ENCODE results near the gene FTO. TPM values are rescaled to one million over a fixed set of nuclear protein-coding genes. Genes with fewer than 3 reads are reported as not detected.
"Not testable (repeated sequence)": the region's sequence is repeated elsewhere in the genome, so short reads cannot be mapped to it uniquely, and the experiment has no call there.

FTO gene
- total RNA-seq, 2 donors from 2014 or later, result 47.5 to 50.4 TPM

- H3K4me3 ChIP-seq, result no peak overlapping the region
- no peaks in the 10 kb centered on the region for H3K36me3 ChIP-seq (replicated peaks in 1 of 2; ENCODE audit: insufficient read depth in 1 of 2, low read depth in 2 of 2)
- 83 to 92% methylated on average over 3 of the region's 3 CpGs for WGBS, 2 donors
- peaks cover 19% of the 10 kb centered on the region for H3K4me1 ChIP-seq
- no peaks in the 10 kb centered on the region for H3K27me3 ChIP-seq
- intact Hi-C loops (cut with DNase I), result no loop called here
- H3K27ac ChIP-seq, result no peak overlapping the region
- no peak for ATAC-seq
- TF ChIP-seq POLR2A (IDR thresholded peaks at IDR 0.05) (no peak), CTCF (IDR thresholded peaks at IDR 0.05) (no peak)
- DNase-seq, result no peak
- no peaks in the 10 kb centered on the region for H3K9me3 ChIP-seq
Observed at GRCh38 chr16:54180421-54181359, 476.7 kb downstream of the FTO start.

- H3K4me3 ChIP-seq; H3K4me1 ChIP-seq; H3K27ac ChIP-seq; DNase-seq; intact Hi-C loops (cut with DNase I); ATAC-seq; H3K9me3 ChIP-seq; H3K27me3 ChIP-seq; H3K36me3 ChIP-seq (replicated peaks in 1 of 2; ENCODE audit: insufficient read depth in 1 of 2, low read depth in 2 of 2): not testable (repeated sequence)
- 95 to 96% methylated on average over 10 of the region's 10 CpGs for WGBS, 2 donors
Observed at GRCh38 chr16:54181683-54182329, 477.9 kb downstream of the FTO start.

DNA sequence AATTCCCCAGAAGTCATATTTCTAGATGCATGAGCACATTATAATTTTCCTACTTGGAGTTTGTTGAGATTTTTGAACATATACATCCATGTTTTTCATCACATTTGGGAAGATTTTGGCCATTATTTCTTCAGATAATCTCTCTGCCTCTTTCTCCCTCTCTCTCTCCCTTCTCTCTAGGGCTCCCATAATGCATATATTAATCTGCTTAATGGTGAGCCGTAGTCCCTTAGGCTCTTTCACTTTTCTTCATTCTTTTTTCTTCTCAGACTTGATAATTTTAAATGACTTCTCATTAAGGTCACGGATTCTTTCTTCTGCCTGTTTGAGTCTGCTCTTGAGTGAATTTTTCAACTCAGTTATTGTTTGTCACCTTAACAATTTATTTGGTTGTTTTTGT, 481.1 kb downstream of the FTO start:
- intact Hi-C loops (cut with DNase I), result no loop called here
- TF ChIP-seq POLR2A (IDR thresholded peaks at IDR 0.05), result no peak
- H3K4me1 ChIP-seq, result no peaks in the 10 kb centered on the region
- H3K4me3 ChIP-seq, result no peak overlapping the region
- H3K27me3 ChIP-seq, result no peaks in the 10 kb centered on the region
- no peaks in the 10 kb centered on the region for H3K36me3 ChIP-seq (replicated peaks in 1 of 2; ENCODE audit: insufficient read depth in 1 of 2, low read depth in 2 of 2)
- H3K9me3 ChIP-seq, result no peaks in the 10 kb centered on the region
- 94% methylated on average over 2 of the region's 2 CpGs for WGBS, 2 donors
- ATAC-seq (no peak), DNase-seq (no peak)
- H3K27ac ChIP-seq, result no peak overlapping the region

DNA sequence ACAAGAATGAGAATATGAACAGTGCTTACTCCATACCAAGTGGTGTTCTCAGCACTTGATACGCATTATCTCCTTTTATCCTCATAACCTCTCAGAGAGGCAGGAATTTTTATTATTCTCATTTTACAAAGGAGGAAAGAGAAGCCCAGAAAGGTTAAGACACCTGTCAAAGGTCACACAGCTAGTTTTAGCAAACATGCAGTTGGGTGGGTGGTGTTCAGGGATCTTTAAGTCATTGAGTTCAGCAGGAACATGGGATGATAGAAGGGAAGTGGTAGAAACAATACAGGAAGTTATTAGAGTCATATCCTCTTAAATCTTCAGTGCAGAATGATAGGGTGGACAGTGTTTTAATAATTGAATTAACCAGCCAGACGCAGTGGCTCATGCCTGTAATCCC, 487.2 kb downstream of the FTO start:
- H3K27me3 ChIP-seq, result no peaks in the 10 kb centered on the region
- ATAC-seq (no peak), DNase-seq (no peak)
- no peaks in the 10 kb centered on the region for H3K4me1 ChIP-seq
- TF ChIP-seq POLR2A (IDR thresholded peaks at IDR 0.05) (no peak), CTCF (IDR thresholded peaks at IDR 0.05) (no peak)
- no peak overlapping the region for H3K4me3 ChIP-seq
- H3K36me3 ChIP-seq (replicated peaks in 1 of 2; ENCODE audit: insufficient read depth in 1 of 2, low read depth in 2 of 2), result no peaks in the 10 kb centered on the region
- 81 to 91% methylated on average over 2 of the region's 2 CpGs for WGBS, 2 donors
- no peak overlapping the region for H3K27ac ChIP-seq
- intact Hi-C loops (cut with DNase I), result no loop called here
- H3K9me3 ChIP-seq, result no peaks in the 10 kb centered on the region

- Histone ChIP-seq H3K4me1 (no peaks in the 10 kb centered on the region), H3K36me3 (replicated peaks in 1 of 2; ENCODE audit: insufficient read depth in 1 of 2, low read depth in 2 of 2) (no peaks in the 10 kb centered on the region), H3K9me3 (no peaks in the 10 kb centered on the region), H3K4me3 (no peak overlapping the region), H3K27ac (no peak overlapping the region), H3K27me3 (no peaks in the 10 kb centered on the region)
- TF ChIP-seq CTCF (IDR thresholded peaks at IDR 0.05) (no peak), POLR2A (IDR thresholded peaks at IDR 0.05) (no peak)
- no peak for ATAC-seq
- WGBS, 2 donors, result 72 to 73% methylated on average over 3 of the region's 3 CpGs
- DNase-seq, result no peak
- intact Hi-C loops (cut with DNase I), result no loop called here
Observed at GRCh38 chr16:54191592-54191991, 487.6 kb downstream of the FTO start.
